ENCODE measurements around the gene SP110.

DNA sequence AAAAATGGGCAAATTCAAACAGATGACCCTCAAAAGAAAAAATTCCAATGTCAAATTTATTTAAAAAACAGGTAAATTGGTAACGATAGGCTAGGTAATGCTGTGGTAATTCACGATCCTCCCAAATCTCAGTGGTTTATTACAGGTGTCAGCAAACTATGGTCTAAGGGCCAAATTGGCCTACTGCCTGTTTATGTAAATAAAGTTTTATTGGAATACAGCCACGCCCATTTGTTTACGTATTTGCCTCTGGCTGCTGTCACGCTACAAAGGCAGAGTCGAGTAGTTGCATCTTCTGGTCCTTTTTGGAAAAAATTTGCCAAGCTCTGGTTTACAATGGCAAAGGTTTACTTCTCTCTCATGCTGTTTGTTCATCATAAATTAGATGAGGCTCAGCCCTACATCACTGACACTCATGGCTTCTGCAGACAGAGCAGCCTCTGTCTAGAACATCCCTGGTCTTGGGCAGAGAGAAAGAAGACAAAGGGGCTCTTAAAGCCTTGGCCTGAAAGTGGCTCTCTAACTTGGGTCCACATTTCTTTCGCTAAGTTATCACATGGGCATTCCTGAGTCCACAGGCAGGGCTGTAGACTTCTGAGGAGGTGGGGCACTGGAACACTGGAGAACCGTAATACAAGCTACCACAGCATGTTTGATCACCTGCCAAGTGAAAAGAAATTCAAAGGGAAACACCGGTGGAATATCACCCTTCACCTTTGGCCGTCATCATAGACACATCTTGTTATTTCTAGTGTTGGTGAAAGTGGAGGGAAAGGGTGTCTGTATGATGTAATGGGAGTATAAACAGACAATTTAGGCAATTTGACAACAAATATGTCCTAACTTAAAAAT lies 34.8 kb downstream of the SP110 start:
- no peak for TF ChIP-seq POLR2AphosphoS5 (IDR thresholded peaks at IDR 0.05; ENCODE audit: low read depth, low read length)
- no peak for TF ChIP-seq POLR2A (IDR thresholded peaks at IDR 0.05; ENCODE audit: low read depth, low read length)
- TF ChIP-seq POU2F2 (IDR thresholded peaks at IDR 0.05; ENCODE audit: low read depth, low read length): no peak
- no peak for TF ChIP-seq SPI1 (IDR thresholded peaks at IDR 0.05; ENCODE audit: low read depth, low read length)
